NCI-H1417 (cell line): Measurements from ENCODE around the gene TRAPPC14.
"Not testable (repeated sequence)": the region's sequence is repeated elsewhere in the genome, so short reads cannot be mapped to it uniquely, and the experiment has no call there.

ENCODE experiments used
- DNase-seq, 3 experiments: peaks; one replicate each; lab custom pipeline; 2025; lab: John Stamatoyannopoulos, UW

The TRAPPC14 gene

GRCh38 chr7:100154651-100155491 lies 3.7 kb downstream of the TRAPPC14 start:
- no peak for DNase-seq

GRCh38 chr7:100153708-100154535 lies 4.6 kb downstream of the TRAPPC14 start:
- DNase-seq: no peak

DNA sequence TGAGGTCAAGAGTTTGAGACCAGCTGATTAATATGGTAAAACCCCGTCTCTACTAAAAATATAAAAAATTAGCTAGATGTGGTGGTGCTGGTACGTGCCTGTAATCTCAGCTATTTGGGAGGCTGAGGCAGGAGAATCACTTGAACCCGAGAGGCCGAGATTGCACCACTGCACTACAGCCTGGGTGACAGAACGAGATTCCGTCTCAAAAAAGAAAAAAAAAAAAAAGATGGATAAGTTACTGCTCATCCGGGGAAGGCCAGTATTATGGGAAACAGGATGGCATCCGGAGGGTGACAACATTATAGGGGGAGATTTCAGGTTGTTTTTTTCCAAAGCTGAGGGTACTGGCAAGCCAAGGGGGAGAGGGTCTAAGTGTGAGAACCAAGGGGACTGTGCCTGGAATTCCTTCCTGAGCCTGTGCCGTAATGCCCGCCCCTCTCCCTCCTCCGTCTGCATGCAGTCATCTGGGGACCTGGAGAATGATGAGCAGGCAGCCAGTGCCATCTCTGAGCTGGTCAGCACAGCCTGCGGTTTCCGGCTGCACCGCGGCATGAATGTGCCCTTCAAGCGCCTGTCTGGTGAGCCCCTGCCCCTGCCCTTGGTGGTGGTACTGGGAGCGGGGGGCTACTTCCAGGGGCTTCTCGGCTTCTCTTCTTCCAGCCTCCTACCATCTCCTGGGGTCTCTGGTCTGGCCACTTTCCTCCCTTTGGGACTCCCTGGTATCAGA lies 5.4 kb downstream of the TRAPPC14 start:
- DNase-seq: no peak

GRCh38 chr7:100152404-100152803 lies 6.1 kb downstream of the TRAPPC14 start:
- no peak for DNase-seq

DNA sequence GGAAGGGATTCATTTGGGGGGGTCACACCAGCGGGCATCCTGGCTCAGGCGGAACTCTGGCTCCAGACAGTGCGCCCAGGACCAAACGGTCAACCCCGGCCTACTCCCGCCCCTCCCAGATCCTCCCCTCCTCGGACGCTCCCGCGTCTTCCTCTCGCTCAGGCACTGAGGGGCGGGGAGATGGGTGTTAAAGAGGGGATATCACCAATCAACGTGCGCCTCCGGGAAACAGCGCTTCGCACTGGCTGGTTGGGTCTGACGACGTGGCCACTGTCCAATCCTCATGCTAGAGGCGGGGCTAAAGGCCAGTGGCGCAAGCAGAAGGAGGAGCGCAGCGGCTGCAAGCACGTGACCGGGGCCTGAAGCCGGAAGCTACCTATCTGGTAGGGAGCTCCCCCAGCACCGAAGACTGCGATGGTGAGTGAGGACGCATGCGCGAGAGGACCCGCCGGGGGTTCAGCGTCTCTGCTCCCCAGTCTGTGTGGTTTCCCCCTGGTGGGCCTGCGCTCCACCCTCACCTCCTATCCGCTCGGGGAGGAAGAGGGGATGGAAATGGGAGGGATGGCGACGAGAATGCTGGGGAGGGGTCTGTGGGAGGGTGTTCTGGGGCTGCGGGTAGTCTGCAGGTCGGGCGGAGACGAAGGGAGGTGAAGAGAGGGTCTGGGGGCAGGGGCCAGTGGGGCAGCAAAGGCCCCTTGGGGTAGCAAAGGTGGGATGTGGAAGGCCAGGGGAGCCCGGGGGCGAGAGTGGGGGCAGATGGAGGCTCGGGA lies 9.8 kb downstream of the TRAPPC14 start, which contains the start of gene LAMTOR4:
LAMTOR4 (plus strand) TSS at position 360 of the 770 bp plus-strand sequence; CDS start at position 415, 55 bp downstream.
- peak; percentile 99 to 100 (median 100) for DNase-seq

DNA sequence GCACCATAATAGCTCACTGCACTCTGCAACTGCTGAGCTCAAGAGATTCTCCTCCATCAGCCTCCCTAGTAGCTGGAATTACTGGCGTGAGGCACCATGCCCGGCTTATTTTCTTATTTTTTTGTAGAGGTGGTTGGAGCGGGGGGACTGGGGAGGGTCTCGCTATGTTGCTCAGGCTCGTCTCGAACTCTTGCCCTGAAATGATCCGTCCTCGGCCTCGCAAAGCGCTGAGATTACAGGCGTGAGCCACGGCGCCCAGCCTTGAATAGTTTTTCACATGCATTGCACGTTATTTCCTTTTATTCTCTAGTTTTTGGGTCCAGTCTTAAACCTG lies 10.3 kb downstream of the TRAPPC14 start:
- no peak for DNase-seq

DNA sequence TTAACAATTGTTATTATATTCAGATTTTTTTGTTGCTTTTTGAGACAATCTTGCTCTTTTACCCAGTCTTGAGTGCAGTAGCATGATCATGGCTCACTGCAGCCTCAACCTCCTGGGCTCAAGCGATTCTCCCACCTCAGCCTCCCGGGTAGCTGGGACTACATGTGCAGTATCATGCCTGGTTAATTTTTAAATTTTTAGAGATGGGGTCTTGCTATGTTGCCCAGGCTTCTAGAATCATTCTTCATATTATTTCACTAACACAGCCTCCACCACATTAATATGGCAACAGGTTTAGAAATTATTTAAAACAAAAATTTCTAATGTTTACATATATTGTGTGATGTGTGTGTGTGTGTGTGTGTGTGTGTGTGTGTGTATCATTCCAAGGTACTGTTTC lies 11.2 kb downstream of the TRAPPC14 start:
- no peak for DNase-seq

GRCh38 chr7:100146350-100146749 lies 12.2 kb downstream of the TRAPPC14 start:
- not testable (repeated sequence) for DNase-seq

- no peak for DNase-seq
Observed at GRCh38 chr7:100142461-100142860, 16.1 kb downstream of the TRAPPC14 start.

DNA sequence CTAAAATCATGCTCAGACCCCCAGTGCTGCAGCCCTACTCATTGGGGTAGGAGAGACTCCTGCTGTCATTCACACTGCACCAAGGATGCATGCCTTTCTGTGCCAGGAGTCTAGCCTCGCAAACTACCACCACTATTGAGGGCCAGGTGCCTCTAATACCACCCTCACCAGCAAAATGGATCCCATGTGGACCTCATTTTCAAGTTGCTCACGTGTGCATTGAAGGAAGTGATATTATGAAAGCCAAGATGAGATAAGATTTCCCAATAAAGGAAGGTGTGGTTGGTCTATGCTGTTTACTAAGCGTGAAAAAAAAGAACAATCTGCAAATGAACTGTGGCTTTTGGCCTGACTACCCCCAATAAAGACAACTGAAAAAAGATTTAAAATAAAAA lies 17.0 kb downstream of the TRAPPC14 start:
- no peak for DNase-seq

- DNase-seq: peak in 1 of 3 experiments; percentile 36
Observed at GRCh38 chr7:100137851-100138760, 20.4 kb downstream of the TRAPPC14 start.

GRCh38 chr7:100132697-100133151 lies 25.8 kb downstream of the TRAPPC14 start:
- DNase-seq: peak; percentile 47 to 72 (median 61)

- DNase-seq: no peak
Observed at GRCh38 chr7:100132126-100132525, 26.4 kb downstream of the TRAPPC14 start.

DNA sequence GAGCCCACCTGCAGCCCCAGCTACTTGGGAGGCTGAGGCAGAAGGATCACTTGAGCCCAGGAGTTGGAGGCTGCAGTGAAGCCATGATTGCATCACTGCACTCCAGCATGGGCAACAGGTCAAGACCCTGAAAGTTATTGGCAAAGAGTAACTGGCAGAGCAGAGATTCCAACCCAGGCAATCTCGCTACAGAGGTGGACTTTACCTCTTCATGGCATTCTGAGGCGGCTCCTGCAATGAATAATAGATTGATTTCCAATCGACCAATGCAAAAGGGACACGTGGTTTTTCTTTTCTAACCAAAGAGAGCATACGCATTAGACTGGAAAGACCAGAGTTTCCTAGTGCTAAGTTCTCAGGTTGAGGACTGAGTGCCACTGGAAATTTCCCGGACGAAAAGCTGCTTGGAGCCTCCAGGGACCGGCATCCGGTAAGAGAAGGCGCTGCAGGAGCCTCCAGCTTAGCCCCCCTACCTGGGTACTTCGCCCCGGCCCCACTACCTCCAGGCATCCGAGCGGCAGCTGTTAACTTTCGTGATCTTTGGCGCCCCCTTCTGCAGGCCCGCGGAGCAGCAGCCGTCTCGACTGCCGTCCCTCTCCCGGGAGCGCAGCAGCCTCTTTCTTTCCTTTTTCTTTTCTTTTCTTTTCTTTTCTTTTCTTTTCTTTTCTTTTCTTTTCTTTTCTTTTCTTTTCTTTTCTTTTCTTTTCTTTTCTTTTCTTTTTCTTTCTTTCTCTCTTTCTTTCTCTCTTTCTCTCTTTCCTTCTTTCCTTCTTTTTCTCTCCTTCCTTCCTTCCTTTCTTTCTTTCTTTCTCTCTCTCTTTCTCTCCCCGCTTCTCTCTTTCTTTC lies 27.7 kb downstream of the TRAPPC14 start:
- peak; percentile 69 to 87 (median 80) for DNase-seq

DNA sequence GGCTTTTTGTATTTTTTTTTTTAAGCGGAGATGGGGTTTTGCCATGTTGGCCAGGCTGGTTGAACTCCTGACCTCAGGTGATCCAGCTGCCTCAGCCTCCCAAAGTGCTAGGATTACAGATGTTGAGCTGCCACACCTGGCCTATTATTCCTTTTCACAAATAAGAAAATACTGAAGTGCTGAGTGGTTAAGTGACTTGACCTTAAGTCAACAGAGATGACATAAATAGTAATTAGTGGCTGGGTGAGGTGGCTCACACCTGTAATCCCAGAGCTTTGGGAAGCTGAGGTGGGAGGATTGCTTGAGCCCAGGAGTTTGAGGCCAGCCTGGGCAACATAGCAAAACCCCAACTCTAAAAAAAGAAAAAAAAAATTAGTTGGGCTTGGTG lies 28.3 kb downstream of the TRAPPC14 start:
- DNase-seq: peak in 2 of 3 experiments; percentile 45 to 82

- no peak for DNase-seq
Observed at GRCh38 chr7:100128637-100128963, 29.9 kb downstream of the TRAPPC14 start.

DNA sequence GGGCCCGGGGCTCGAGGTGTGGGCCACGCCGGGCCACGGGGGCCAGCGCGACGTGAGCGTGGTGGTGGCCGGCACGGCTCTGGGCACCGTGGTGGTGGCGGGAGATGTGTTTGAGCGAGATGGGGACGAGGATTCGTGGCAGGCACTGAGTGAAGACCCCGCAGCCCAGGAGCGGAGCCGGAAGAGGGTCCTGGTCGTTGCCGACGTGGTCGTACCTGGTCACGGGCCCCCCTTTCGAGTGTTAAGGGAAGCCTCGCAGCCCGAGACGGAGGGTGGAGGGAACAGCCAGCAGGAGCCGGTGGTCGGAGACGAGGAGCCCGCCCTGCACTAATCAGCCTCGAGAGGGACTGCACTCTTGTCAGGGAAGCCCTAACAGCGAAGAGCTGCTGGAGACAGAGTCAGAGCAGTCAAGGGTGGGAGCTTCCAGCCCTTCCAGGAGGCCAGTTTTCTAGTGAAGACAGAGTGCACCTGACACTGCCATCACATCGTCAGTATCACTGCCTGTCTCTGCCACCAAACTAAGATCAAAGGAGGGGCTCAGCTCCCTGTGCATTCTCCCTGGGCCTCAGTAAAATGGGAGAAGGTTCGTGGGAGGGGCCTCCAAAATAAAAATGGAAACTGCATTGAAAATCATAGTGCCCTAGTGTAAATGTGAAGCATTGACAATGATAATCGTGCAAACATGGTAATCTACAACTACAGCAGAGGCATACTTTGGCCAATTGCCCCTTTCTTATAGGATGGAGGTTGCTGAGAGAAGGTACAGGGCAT lies 30.5 kb downstream of the TRAPPC14 start:
- DNase-seq: peak in 2 of 3 experiments; percentile 42 to 56
